Heart left ventricle (tissue), 13 donors: ENCODE measurements around the gene TRIM44.

Experiments used
- POLR2A ChIP-seq, 2 donors: fragments of 450-650 bp; IDR thresholded peaks; one replicate each; pipeline ENCODE4 v1.6.1; 2017; ENCODE audit warnings: antibody characterized with exemption in 2 of 2, mild to moderate bottlenecking in 2 of 2, moderate library complexity in 2 of 2
- TF ChIP-seq, protein P1 (sequence below), 12 donors: fragments of 200-600 bp; sonication (generic) in 4 of 12; IDR thresholded peaks; one replicate each; pipeline versions ENCODE4 v1.5.0 to v1.8.0; 2018 to 2022; ENCODE audit warnings: antibody characterized with exemption in 12 of 12, mild to moderate bottlenecking in 5 of 12
- donor health status: ischemic (EF 13 %, LVEDD 7.1; RV severe dilation, severe dysfunction).
- donor health status: DM: no; HTN: yes; CAD: no.
- donor health status: DM: no; HTN: no; CAD: no.
- donor health status: ischemic (EF 25% LVEDD 6.9; RV normal size, moderate dysfunction).
- donor health status: ischemic (EF 25% LVEDD 5.7; RV mildly dilated, moderate dysfunction).
- donor health status: ischemic (EF 35%, LVEDD 5.7; RV mildly dilated, moderate dysfunction).
- donor health status: nonischemic (EF 11% LVEDD 7.7; RV severe dilation, severe dysfunction).
- donor health status: DM: yes; HTN: yes; CAD: no.
- donor health status: PGD.
- donor health status: ischemic (EF 29% LVEDD 5.4; RV normal size, mild dysfunction).
- donor health status: nonischemic (EF 23%, LVEDD 6.1; RV moderate dilation, normal function).

- TF ChIP-seq POLR2A (IDR thresholded peaks at IDR 0.05), result no peak
- TF ChIP-seq, protein P1, sequence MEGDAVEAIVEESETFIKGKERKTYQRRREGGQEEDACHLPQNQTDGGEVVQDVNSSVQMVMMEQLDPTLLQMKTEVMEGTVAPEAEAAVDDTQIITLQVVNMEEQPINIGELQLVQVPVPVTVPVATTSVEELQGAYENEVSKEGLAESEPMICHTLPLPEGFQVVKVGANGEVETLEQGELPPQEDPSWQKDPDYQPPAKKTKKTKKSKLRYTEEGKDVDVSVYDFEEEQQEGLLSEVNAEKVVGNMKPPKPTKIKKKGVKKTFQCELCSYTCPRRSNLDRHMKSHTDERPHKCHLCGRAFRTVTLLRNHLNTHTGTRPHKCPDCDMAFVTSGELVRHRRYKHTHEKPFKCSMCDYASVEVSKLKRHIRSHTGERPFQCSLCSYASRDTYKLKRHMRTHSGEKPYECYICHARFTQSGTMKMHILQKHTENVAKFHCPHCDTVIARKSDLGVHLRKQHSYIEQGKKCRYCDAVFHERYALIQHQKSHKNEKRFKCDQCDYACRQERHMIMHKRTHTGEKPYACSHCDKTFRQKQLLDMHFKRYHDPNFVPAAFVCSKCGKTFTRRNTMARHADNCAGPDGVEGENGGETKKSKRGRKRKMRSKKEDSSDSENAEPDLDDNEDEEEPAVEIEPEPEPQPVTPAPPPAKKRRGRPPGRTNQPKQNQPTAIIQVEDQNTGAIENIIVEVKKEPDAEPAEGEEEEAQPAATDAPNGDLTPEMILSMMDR (IDR thresholded peaks at IDR 0.05), result no peak
Measured at GRCh38 chr11:35662061-35662648, 420 bp upstream of the TRIM44 start.
